ENCODE results near the gene PTH.

The PTH gene

GRCh38 chr11:13448876-13449275 lies 46.9 kb downstream of the PTH start:
- DNase-seq = no peak

DNA sequence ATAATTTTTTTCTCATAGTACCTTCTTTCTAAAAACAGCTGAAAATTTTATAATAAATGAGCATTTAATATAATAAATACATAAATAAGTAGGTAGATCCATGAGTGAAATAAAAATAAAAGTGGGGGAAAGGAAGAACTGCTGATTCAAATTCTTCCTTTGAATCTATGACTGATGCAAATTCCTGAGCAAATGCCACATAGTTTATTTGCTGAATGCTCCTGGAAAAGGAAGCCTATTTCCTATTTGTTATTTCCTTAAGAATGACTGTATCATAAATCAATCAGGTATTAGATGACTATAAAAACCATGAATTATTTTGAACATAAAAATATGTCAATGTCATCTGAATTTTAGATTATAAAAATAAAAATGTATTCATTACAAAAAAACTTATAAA lies 49.4 kb downstream of the PTH start:
- DNase-seq = no peak

GRCh38 chr11:13445588-13445987 lies 50.2 kb downstream of the PTH start:
- DNase-seq = no peak

All from activated CD4-positive, alpha-beta T cell treated with anti-CD3 and anti-CD28 coated beads, Interleukin-10, Interleukin-2, amounts not matched to agents 100 ng/mL and 50 ng/mL, durations not matched to agents 16 hours and 8 hours (primary cell).